HEK293 (cell line): ENCODE measurements around the gene PPP1R14C.
A peak's percentile ranks its signal among the peaks of the same experiment; 100 is the strongest.

Experiments used
- CTCF ChIA-PET: fragments of 350-600 bp; formaldehyde crosslinking; extraction: SDS; loops from one replicate; lab custom pipeline; 2021; ENCODE audit warnings: antibody characterized with exemption; lab: Yijun Ruan, JAX
- POLR2A ChIA-PET: fragments of 300-600 bp; formaldehyde crosslinking; extraction: SDS; loops from one replicate; lab custom pipeline; 2020; ENCODE audit warnings: antibody characterized with exemption, inconsistent platforms; lab: Yijun Ruan, JAX
- H3K27ac ChIP-seq: fragments of 200-500 bp; sonication (Bioruptor generic); 2 replicates; pipeline ENCODE4 v1.5.1; 2014; ENCODE audit warnings: low read depth, low read length, control low read depth, inconsistent platforms; ENCODE audit errors: extremely low read depth
- H3K36me3 ChIP-seq, 2 experiments: fragments of 200-500 bp in 1 of 2; sonication (Bioruptor generic) in 1 of 2; 1 replicate in 1 of 2; 2 replicates in 1 of 2; pipeline ENCODE4 v1.5.1; 2014 to 2017; ENCODE audit warnings: inconsistent platforms in 2 of 2, low read length in 2 of 2; ENCODE audit not compliant: control insufficient read depth in 2 of 2, insufficient read depth in 1 of 2
- H3K4me1 ChIP-seq: fragments of 200-500 bp; sonication (Bioruptor generic); 2 replicates; pipeline ENCODE4 v1.5.1; 2014; ENCODE audit warnings: mild to moderate bottlenecking, low read length, inconsistent platforms; ENCODE audit not compliant: control insufficient read depth, insufficient read depth
- H3K4me3 ChIP-seq: 2 replicates; pipeline ENCODE4 v1.5.1; 2011; ENCODE audit warnings: low read depth, mild to moderate bottlenecking, control low read depth, low read length, moderate library complexity
- H3K9me3 ChIP-seq: fragments of 200-500 bp; sonication (Bioruptor generic); 2 replicates; pipeline ENCODE4 v1.5.1; 2014; ENCODE audit warnings: low read depth, low read length, inconsistent platforms; ENCODE audit not compliant: control insufficient read depth, insufficient read depth
- FEZF1 ChIP-seq: fragments of 450-650 bp; formaldehyde crosslinking; IDR thresholded peaks from 2 replicates; pipeline ENCODE4 v1.5.1; 2016; ENCODE audit warnings: missing biosample characterization, missing genetic modification characterization
- HOXA7 ChIP-seq: sonication (generic); formaldehyde crosslinking; IDR thresholded peaks from 2 replicates; pipeline ENCODE4 v1.8.1; 2022; ENCODE audit warnings: missing genetic modification reagents, borderline replicate concordance
- REPIN1 ChIP-seq: fragments of 450-650 bp; formaldehyde crosslinking; IDR thresholded peaks from 2 replicates; pipeline ENCODE4 v1.5.1; 2017; ENCODE audit warnings: missing biosample characterization, missing genetic modification characterization, low read depth
- SALL2 ChIP-seq: fragments of 450-650 bp; formaldehyde crosslinking; IDR thresholded peaks from 2 replicates; pipeline ENCODE4 v1.5.0; 2017; ENCODE audit warnings: missing biosample characterization, mild to moderate bottlenecking, missing genetic modification characterization, borderline replicate concordance
- TRIM28 ChIP-seq: IDR thresholded peaks from 2 replicates; pipeline ENCODE4 v1.6.1; 2011; ENCODE audit warnings: low read length, control low read depth, borderline replicate concordance
- WT1 ChIP-seq: fragments of 450-650 bp; formaldehyde crosslinking; IDR thresholded peaks from 2 replicates; pipeline ENCODE4 v1.5.1; 2016; ENCODE audit warnings: missing biosample characterization, missing genetic modification characterization
- ZBTB17 ChIP-seq: fragments of 450-650 bp; formaldehyde crosslinking; IDR thresholded peaks from 2 replicates; pipeline ENCODE4 v1.5.1; 2016; ENCODE audit warnings: missing biosample characterization, missing genetic modification characterization
- ZBTB44 ChIP-seq: fragments of 450-650 bp; IDR thresholded peaks from 2 replicates; pipeline ENCODE4 v1.5.1; 2018; ENCODE audit warnings: missing biosample characterization, mild to moderate bottlenecking, missing genetic modification characterization
- ZBTB7A ChIP-seq: fragments of 450-650 bp; formaldehyde crosslinking; IDR thresholded peaks from 2 replicates; pipeline ENCODE4 v1.5.1; 2016; ENCODE audit warnings: low read depth, missing biosample characterization, missing genetic modification characterization
- ZBTB8A ChIP-seq: fragments of 450-650 bp; formaldehyde crosslinking; IDR thresholded peaks from 2 replicates; pipeline ENCODE4 v1.5.1; 2016; ENCODE audit warnings: missing biosample characterization, missing genetic modification characterization
- ZNF112 ChIP-seq: fragments of 450-650 bp; formaldehyde crosslinking; IDR thresholded peaks from 2 replicates; pipeline ENCODE4 v1.5.0; 2017; ENCODE audit warnings: missing biosample characterization, missing genetic modification characterization
- ZNF146 ChIP-seq: fragments of 450-650 bp; formaldehyde crosslinking; IDR thresholded peaks from 2 replicates; pipeline ENCODE4 v1.5.1; 2016; ENCODE audit warnings: missing biosample characterization, missing genetic modification characterization
- ZNF184 ChIP-seq: fragments of 450-650 bp; IDR thresholded peaks from 2 replicates; pipeline ENCODE4 v1.5.1; 2018; ENCODE audit warnings: missing biosample characterization, mild to moderate bottlenecking, missing genetic modification characterization
- ZNF24 ChIP-seq: fragments of 450-650 bp; formaldehyde crosslinking; IDR thresholded peaks from 2 replicates; pipeline ENCODE4 v1.5.1; 2016; ENCODE audit warnings: missing biosample characterization, missing genetic modification characterization
- ZNF518A ChIP-seq: fragments of 450-650 bp; formaldehyde crosslinking; conservative IDR thresholded peaks from 2 replicates; pipeline ENCODE4 v1.5.1; 2016; ENCODE audit warnings: low read depth, missing biosample characterization, missing genetic modification characterization
- ZNF544 ChIP-seq: fragments of 450-650 bp; formaldehyde crosslinking; IDR thresholded peaks from 2 replicates; pipeline ENCODE4 v1.5.0; 2017; ENCODE audit warnings: missing biosample characterization, missing genetic modification characterization
- ZNF548 ChIP-seq: fragments of 450-650 bp; formaldehyde crosslinking; IDR thresholded peaks from 2 replicates; pipeline ENCODE4 v1.5.1; 2016; ENCODE audit warnings: missing biosample characterization, missing genetic modification characterization
- ZNF549 ChIP-seq: fragments of 450-650 bp; IDR thresholded peaks from 2 replicates; pipeline ENCODE4 v1.5.1; 2018; ENCODE audit warnings: missing biosample characterization, missing genetic modification characterization, mild to moderate bottlenecking, inconsistent platforms, moderate library complexity
- ZNF571 ChIP-seq: fragments of 450-650 bp; formaldehyde crosslinking; IDR thresholded peaks from 2 replicates; pipeline ENCODE4 v1.5.0; 2017; ENCODE audit warnings: missing biosample characterization, missing genetic modification characterization
- ZNF629 ChIP-seq: fragments of 450-650 bp; formaldehyde crosslinking; IDR thresholded peaks from 2 replicates; pipeline ENCODE4 v1.5.1; 2017; ENCODE audit warnings: missing biosample characterization, missing genetic modification characterization
- ZNF701 ChIP-seq: fragments of 450-650 bp; formaldehyde crosslinking; IDR thresholded peaks from 2 replicates; pipeline ENCODE4 v1.5.1; 2016; ENCODE audit warnings: missing biosample characterization, missing genetic modification characterization
- ZNF76 ChIP-seq: fragments of 450-650 bp; formaldehyde crosslinking; IDR thresholded peaks from 2 replicates; pipeline ENCODE4; 2016; ENCODE audit warnings: low read depth, missing biosample characterization, missing genetic modification characterization, borderline replicate concordance
- ZNF776 ChIP-seq: fragments of 450-650 bp; formaldehyde crosslinking; IDR thresholded peaks from 2 replicates; pipeline ENCODE4 v1.5.0; 2017; ENCODE audit warnings: missing biosample characterization, missing genetic modification characterization, borderline replicate concordance
- ZNF830 ChIP-seq: fragments of 450-650 bp; IDR thresholded peaks from 2 replicates; pipeline ENCODE4 v1.5.0; 2018; ENCODE audit warnings: missing biosample characterization, missing genetic modification characterization, low read depth, mild to moderate bottlenecking, moderate library complexity
- ZNF837 ChIP-seq: fragments of 450-650 bp; formaldehyde crosslinking; IDR thresholded peaks from 2 replicates; pipeline ENCODE4 v1.5.1; 2016; ENCODE audit warnings: missing biosample characterization, missing genetic modification characterization
- TF ChIP-seq, protein P1 (sequence below): fragments of 450-650 bp; formaldehyde crosslinking; IDR thresholded peaks from 2 replicates; pipeline ENCODE4 v1.5.1; 2017; ENCODE audit warnings: missing biosample characterization, missing genetic modification characterization
- TF ChIP-seq, protein P2 (sequence below): fragments of 450-650 bp; formaldehyde crosslinking; IDR thresholded peaks from 2 replicates; pipeline ENCODE4 v1.5.1; 2016; ENCODE audit warnings: missing biosample characterization, missing genetic modification characterization

Gene PPP1R14C

GRCh38 chr6:150150821-150151646 lies 8.2 kb downstream of the PPP1R14C start:
- ChIA-PET CTCF (interaction anchor here (1.2 kb wide), 1 partner anchor 70 kb away, joined by 3 read pairs; no protein-coding TSS in a partner anchor), POLR2A (no interaction called here)
- no peak overlapping the region for H3K27ac ChIP-seq
- H3K4me3 ChIP-seq = no peak overlapping the region
- no peaks in the 10 kb centered on the region for H3K9me3 ChIP-seq
- peaks cover 16% of the 10 kb centered on the region for H3K4me1 ChIP-seq
- no peaks in the 10 kb centered on the region for H3K36me3 ChIP-seq
- no peak for TF ChIP-seq ZNF184 (tag by site-specific recombination)
- 0 out of 2 replicates have a peak, but pooled peaks have one; percentile 23 for TF ChIP-seq ZNF701 (tag by site-specific recombination)
- no peak for TF ChIP-seq REPIN1 (tag by site-specific recombination)
- TF ChIP-seq ZNF837 (tag by site-specific recombination) = no peak
- TF ChIP-seq TRIM28 = 0 out of 2 replicates have a peak, but pooled peaks have one; percentile 27
- TF ChIP-seq HOXA7 (CRISPR knock-in tag) = no peak
- no peak for TF ChIP-seq SALL2
- TF ChIP-seq ZNF830 (tag by site-specific recombination) = no peak
- TF ChIP-seq WT1 (tag by site-specific recombination) = no peak
- no peak for TF ChIP-seq ZNF76 (tag by site-specific recombination)
- TF ChIP-seq ZBTB44 = no peak
- no peak for TF ChIP-seq ZNF629
- no peak for TF ChIP-seq ZBTB8A (tag by site-specific recombination)
- TF ChIP-seq ZNF146 (tag by site-specific recombination) = no peak
- no peak for TF ChIP-seq ZBTB7A (tag by site-specific recombination)
- no peak for TF ChIP-seq ZNF518A
- TF ChIP-seq ZNF112 = no peak
- TF ChIP-seq ZNF549 (tag by site-specific recombination) = no peak
- peak; percentile 10; the same call in 1 of the 2 replicates for TF ChIP-seq FEZF1 (tag by site-specific recombination)
- TF ChIP-seq, protein P1, sequence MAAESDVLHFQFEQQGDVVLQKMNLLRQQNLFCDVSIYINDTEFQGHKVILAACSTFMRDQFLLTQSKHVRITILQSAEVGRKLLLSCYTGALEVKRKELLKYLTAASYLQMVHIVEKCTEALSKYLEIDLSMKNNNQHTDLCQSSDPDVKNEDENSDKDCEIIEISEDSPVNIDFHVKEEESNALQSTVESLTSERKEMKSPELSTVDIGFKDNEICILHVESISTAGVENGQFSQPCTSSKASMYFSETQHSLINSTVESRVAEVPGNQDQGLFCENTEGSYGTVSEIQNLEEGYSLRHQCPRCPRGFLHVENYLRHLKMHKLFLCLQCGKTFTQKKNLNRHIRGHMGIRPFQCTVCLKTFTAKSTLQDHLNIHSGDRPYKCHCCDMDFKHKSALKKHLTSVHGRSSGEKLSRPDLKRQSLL (tag by site-specific recombination) = no peak
- no peak for TF ChIP-seq ZNF544 (tag by site-specific recombination)
- 0 out of 2 replicates have a peak, but pooled peaks have one; percentile 21 for TF ChIP-seq ZBTB17 (tag by site-specific recombination)
- no peak for TF ChIP-seq ZNF24 (tag by site-specific recombination)
- TF ChIP-seq ZNF571 (tag by site-specific recombination) = no peak
- no peak for TF ChIP-seq ZNF548 (tag by site-specific recombination)
- no peak for TF ChIP-seq ZNF776 (tag by site-specific recombination)
- TF ChIP-seq, protein P2, sequence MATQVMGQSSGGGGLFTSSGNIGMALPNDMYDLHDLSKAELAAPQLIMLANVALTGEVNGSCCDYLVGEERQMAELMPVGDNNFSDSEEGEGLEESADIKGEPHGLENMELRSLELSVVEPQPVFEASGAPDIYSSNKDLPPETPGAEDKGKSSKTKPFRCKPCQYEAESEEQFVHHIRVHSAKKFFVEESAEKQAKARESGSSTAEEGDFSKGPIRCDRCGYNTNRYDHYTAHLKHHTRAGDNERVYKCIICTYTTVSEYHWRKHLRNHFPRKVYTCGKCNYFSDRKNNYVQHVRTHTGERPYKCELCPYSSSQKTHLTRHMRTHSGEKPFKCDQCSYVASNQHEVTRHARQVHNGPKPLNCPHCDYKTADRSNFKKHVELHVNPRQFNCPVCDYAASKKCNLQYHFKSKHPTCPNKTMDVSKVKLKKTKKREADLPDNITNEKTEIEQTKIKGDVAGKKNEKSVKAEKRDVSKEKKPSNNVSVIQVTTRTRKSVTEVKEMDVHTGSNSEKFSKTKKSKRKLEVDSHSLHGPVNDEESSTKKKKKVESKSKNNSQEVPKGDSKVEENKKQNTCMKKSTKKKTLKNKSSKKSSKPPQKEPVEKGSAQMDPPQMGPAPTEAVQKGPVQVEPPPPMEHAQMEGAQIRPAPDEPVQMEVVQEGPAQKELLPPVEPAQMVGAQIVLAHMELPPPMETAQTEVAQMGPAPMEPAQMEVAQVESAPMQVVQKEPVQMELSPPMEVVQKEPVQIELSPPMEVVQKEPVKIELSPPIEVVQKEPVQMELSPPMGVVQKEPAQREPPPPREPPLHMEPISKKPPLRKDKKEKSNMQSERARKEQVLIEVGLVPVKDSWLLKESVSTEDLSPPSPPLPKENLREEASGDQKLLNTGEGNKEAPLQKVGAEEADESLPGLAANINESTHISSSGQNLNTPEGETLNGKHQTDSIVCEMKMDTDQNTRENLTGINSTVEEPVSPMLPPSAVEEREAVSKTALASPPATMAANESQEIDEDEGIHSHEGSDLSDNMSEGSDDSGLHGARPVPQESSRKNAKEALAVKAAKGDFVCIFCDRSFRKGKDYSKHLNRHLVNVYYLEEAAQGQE (tag by site-specific recombination) = 0 out of 2 replicates have a peak, but pooled peaks have one; percentile 22
